Endothelial cell of umbilical vein (primary cell): Measurements from ENCODE around the gene GALNT2. TPM values are rescaled to one million over a fixed set of nuclear protein-coding genes. Genes with fewer than 3 reads are reported as not detected.

ENCODE experiments used
- BruUV-seq: library from RNA; stranded (reverse); fragments of 400-500 nt; replicated peaks from 2 replicates; lab custom pipeline; 2021; lab: Mats Ljungman, UMichigan
- CTCF ChIA-PET: fragments of 300-600, 350-600 bp; sonication (Branson Sonifier 250); formaldehyde crosslinking; loops from one replicate; lab custom pipeline; 2021; ENCODE audit warnings: antibody characterized with exemption, inconsistent platforms; lab: Charles Lee
- POLR2A ChIA-PET: fragments of 300-600, 350-600 bp; sonication (Branson Sonifier 250); formaldehyde crosslinking; loops from one replicate; lab custom pipeline; 2021; ENCODE audit warnings: antibody characterized with exemption, inconsistent platforms; lab: Charles Lee
- DNase-seq: peaks from one replicate; pipeline ENCODE4 v3.0.0-alpha.2; 2011; ENCODE audit warnings: low read depth, low spot score
- FAIRE-seq: peaks from 2 replicates; lab custom pipeline; 2011; peaks lifted over from hg19 to GRCh38; lab: Jason Lieb, UNC
- H2AFZ ChIP-seq: 2 replicates; pipeline ENCODE4 v1.6.0; 2012; ENCODE audit warnings: low read depth, low read length, control low read depth, inconsistent platforms
- H3K27ac ChIP-seq: 2 replicates; pipeline ENCODE4 v1.5.1; 2011; ENCODE audit warnings: low read depth, mild to moderate bottlenecking, control low read depth, low read length, moderate library complexity; ENCODE audit not compliant: insufficient read depth
- H3K27me3 ChIP-seq, 2 experiments: 2 replicates each; pipeline versions ENCODE4 v1.6.0 to v1.6.1; 2011; ENCODE audit warnings: low read length in 2 of 2, mixed read lengths in 1 of 2; ENCODE audit not compliant: control insufficient read depth in 2 of 2, insufficient read depth in 2 of 2
- H3K36me3 ChIP-seq, 2 experiments: 2 replicates in 1 of 2; 3 replicates in 1 of 2; pipeline ENCODE4 v1.5.1; 2011; ENCODE audit warnings: low read length in 2 of 2, mild to moderate bottlenecking in 1 of 2, moderate library complexity in 1 of 2; ENCODE audit not compliant: control insufficient read depth in 2 of 2, insufficient read depth in 2 of 2; ENCODE audit errors: extremely low read depth in 1 of 2
- H3K4me1 ChIP-seq: 3 replicates; pipeline ENCODE4 v1.5.1; 2011; ENCODE audit warnings: mild to moderate bottlenecking, low read length; ENCODE audit not compliant: control insufficient read depth, insufficient read depth; ENCODE audit errors: extremely low read depth
- H3K4me2 ChIP-seq: 2 replicates; pipeline ENCODE4 v1.6.1; 2011; ENCODE audit warnings: low read length, control low read depth, mixed read lengths; ENCODE audit not compliant: insufficient read depth
- H3K4me3 ChIP-seq, 3 experiments: fragments of 200-600 bp in 1 of 3; sonication (generic), shearing (Covaris generic) in 1 of 3; replicated peaks in 1 of 3; 2 replicates each; pipeline ENCODE4 v1.5.1; 2011 to 2016; ENCODE audit warnings: control low read depth in 3 of 3, low read length in 3 of 3, mild to moderate bottlenecking in 2 of 3, inconsistent platforms in 1 of 3, low read depth in 1 of 3, moderate library complexity in 1 of 3; ENCODE audit not compliant: insufficient read depth in 1 of 3
- H3K79me2 ChIP-seq: 2 replicates; pipeline ENCODE4 v1.6.0; 2012; ENCODE audit warnings: low read length, inconsistent platforms; ENCODE audit not compliant: control insufficient read depth, insufficient read depth
- H3K9ac ChIP-seq: replicated peaks from 2 replicates; pipeline ENCODE3; 2011; ENCODE audit warnings: low read length, control low read depth; ENCODE audit not compliant: insufficient read depth; ENCODE audit errors: extremely low read depth
- H3K9me1 ChIP-seq: replicated peaks from 3 replicates; pipeline ENCODE4 v1.6.0; 2011; ENCODE audit warnings: mild to moderate bottlenecking, low read length; ENCODE audit not compliant: control insufficient read depth, insufficient read depth; ENCODE audit errors: extremely low read depth
- H3K9me3 ChIP-seq: replicated peaks from 2 replicates; pipeline ENCODE4 v1.5.1; 2012; ENCODE audit warnings: low read length, inconsistent platforms; ENCODE audit not compliant: control insufficient read depth, insufficient read depth
- H4K20me1 ChIP-seq: replicated peaks from 2 replicates; pipeline ENCODE3; 2011; ENCODE audit warnings: mild to moderate bottlenecking, low read length; ENCODE audit not compliant: control insufficient read depth, insufficient read depth; ENCODE audit errors: extremely low read depth
- CTCF ChIP-seq, 2 donors: IDR thresholded peaks; 1 replicate in 1 of 2; 2 replicates in 1 of 2; pipeline ENCODE4 v1.5.1; 2011; ENCODE audit warnings: low read length in 2 of 2, mild to moderate bottlenecking in 2 of 2, moderate library complexity in 2 of 2, control low read depth in 1 of 2, inconsistent platforms in 1 of 2, low read depth in 1 of 2; ENCODE audit not compliant: insufficient read depth in 1 of 2; ENCODE audit errors: extremely low read depth in 1 of 2
- EZH2 ChIP-seq: IDR thresholded peaks from 2 replicates; pipeline ENCODE4 v1.6.1; 2012; ENCODE audit warnings: borderline replicate concordance, low read depth, mild to moderate bottlenecking, moderate library complexity, low read length, inconsistent platforms; ENCODE audit not compliant: severe bottlenecking
- FOS ChIP-seq: IDR thresholded peaks from 2 replicates; pipeline ENCODE4 v1.6.1; 2011; ENCODE audit warnings: mild to moderate bottlenecking, low read length, moderate library complexity, borderline replicate concordance; ENCODE audit not compliant: insufficient read depth
- GATA2 ChIP-seq: IDR thresholded peaks from 2 replicates; pipeline ENCODE4 v1.7.0; 2011; ENCODE audit warnings: low read depth, mild to moderate bottlenecking, moderate library complexity, mixed read lengths, low read length; ENCODE audit not compliant: insufficient read length, insufficient read depth
- JUN ChIP-seq: IDR thresholded peaks from 2 replicates; pipeline ENCODE4 v1.6.1; 2011; ENCODE audit warnings: borderline replicate concordance, low read depth; ENCODE audit not compliant: insufficient read length, insufficient read depth
- MAX ChIP-seq: IDR thresholded peaks from 2 replicates; pipeline ENCODE4 v1.6.1; 2011; ENCODE audit not compliant: insufficient read depth, insufficient read length
- MYC ChIP-seq: IDR thresholded peaks from one replicate; pipeline ENCODE4 v1.6.1; 2011; ENCODE audit warnings: mild to moderate bottlenecking, low read depth, low read length
- POLR2A ChIP-seq: IDR thresholded peaks from 2 replicates; pipeline ENCODE4 v1.6.1; 2012; ENCODE audit warnings: low read depth, mild to moderate bottlenecking, control low read depth, low read length
- POLR2AphosphoS5 ChIP-seq: IDR thresholded peaks from 2 replicates; pipeline ENCODE4 v1.6.1; 2012; ENCODE audit warnings: low read depth, mild to moderate bottlenecking, control low read depth, low read length, moderate library complexity; ENCODE audit not compliant: insufficient read depth
- dilution Hi-C: fragments of 300-500 bp; cut with MboI; formaldehyde crosslinking; loops from one replicate; pipeline ENCODE4 v1.15.0; 2019; ENCODE audit warnings: low sequenced_read_pairs; ENCODE audit not compliant: extremely low pct_ligation_motif_present
- intact Hi-C: fragments of 100-400 bp; cut with micrococcal nuclease; formaldehyde crosslinking; loops from one replicate; pipeline ENCODE4 v1.10.0; 2022
- polyA plus RNA-seq, 4 experiments: library from polyadenylated mRNA; depleted of rRNA in 3 of 4; stranded (reverse) in 3 of 4; unstranded in 1 of 4; fragments of >200 nt; gene quantifications; 2 replicates each; pipeline versions ENCODE4 v1.2.1 to v1.2.3, GENCODE V29; 2011 to 2012; ENCODE audit warnings: missing spikeins in 1 of 4
- total RNA-seq: library from RNA; stranded (reverse); gene quantifications from 2 replicates; pipeline ENCODE4 v1.2.3, GENCODE V29; 2021

The GALNT2 gene
- total and polyA plus RNA-seq, 2 donors (not counting 3 experiments of a cell fraction or from before 2014, with no cell fraction given): 56.3 to 77.5 TPM

GRCh38 chr1:230273141-230273710 lies 206.2 kb downstream of the GALNT2 start:
- CTCF ChIA-PET: interaction anchor here (0.9 kb wide), 1 partner anchor 15 kb away, joined by 3 read pairs; no protein-coding TSS in a partner anchor
- H3K27me3 ChIP-seq: no peaks in the 10 kb centered on the region
- no peaks in the 10 kb centered on the region for H3K79me2 ChIP-seq
- no peak overlapping the region for H3K9ac ChIP-seq
- no peak for DNase-seq
- H3K27ac ChIP-seq: no peak overlapping the region
- no peak overlapping the region for H3K4me2 ChIP-seq
- intact Hi-C loops (no loop called here), dilution Hi-C loops (no loop called here)
- no peaks in the 10 kb centered on the region for H3K36me3 ChIP-seq
- peaks cover 25% of the 10 kb centered on the region for H3K4me1 ChIP-seq
- POLR2A ChIA-PET: no interaction called here
- BruUV-seq: no TSS peak
- TF ChIP-seq CTCF (IDR thresholded peaks at IDR 0.05; ENCODE audit: extremely low read depth in 1 of 2, insufficient read depth in 1 of 2, low read depth in 1 of 2, low read length in 2 of 2) (no peak), MAX (no peak), FOS (no peak), MYC (no peak), EZH2 (no peak), GATA2 (no peak), JUN (no peak), POLR2AphosphoS5 (no peak), POLR2A (no peak)
- H3K9me1 ChIP-seq: no peaks in the 10 kb centered on the region
- H2AFZ ChIP-seq: no peak overlapping the region
- H3K9me3 ChIP-seq: no peaks in the 10 kb centered on the region
- no peak for FAIRE-seq
- no peaks in the 10 kb centered on the region for H4K20me1 ChIP-seq
- H3K4me3 ChIP-seq: no peak overlapping the region
